Transverse colon (tissue), 4 donors: ENCODE results near the gene STAT2.

Experiments used
- EP300 ChIP-seq: sonication (generic); formaldehyde crosslinking; IDR thresholded peaks from one replicate; pipeline ENCODE4 v1.6.1; 2017; ENCODE audit warnings: antibody characterized with exemption, low read depth
- POLR2A ChIP-seq: fragments of 450-650 bp; IDR thresholded peaks from one replicate; pipeline ENCODE4 v1.6.1; 2016; ENCODE audit warnings: antibody characterized with exemption, mild to moderate bottlenecking, moderate library complexity
- POLR2AphosphoS5 ChIP-seq, 3 donors: sonication (generic); formaldehyde crosslinking; IDR thresholded peaks; one replicate each; pipeline ENCODE4 v1.6.1; 2016; ENCODE audit warnings: antibody characterized with exemption in 3 of 3
- TF ChIP-seq, protein P1 (sequence below), 5 experiments: fragments of 200-600 bp in 3 of 5; fragments of 450-650 bp in 2 of 5; sonication (generic) in 3 of 5; IDR thresholded peaks; 1 replicate in 2 of 5; 2 replicates in 3 of 5; pipeline ENCODE4 v1.5.1; 2016 to 2017; ENCODE audit warnings: antibody characterized with exemption in 5 of 5, inconsistent platforms in 3 of 5, mild to moderate bottlenecking in 2 of 5, moderate library complexity in 1 of 5

DNA sequence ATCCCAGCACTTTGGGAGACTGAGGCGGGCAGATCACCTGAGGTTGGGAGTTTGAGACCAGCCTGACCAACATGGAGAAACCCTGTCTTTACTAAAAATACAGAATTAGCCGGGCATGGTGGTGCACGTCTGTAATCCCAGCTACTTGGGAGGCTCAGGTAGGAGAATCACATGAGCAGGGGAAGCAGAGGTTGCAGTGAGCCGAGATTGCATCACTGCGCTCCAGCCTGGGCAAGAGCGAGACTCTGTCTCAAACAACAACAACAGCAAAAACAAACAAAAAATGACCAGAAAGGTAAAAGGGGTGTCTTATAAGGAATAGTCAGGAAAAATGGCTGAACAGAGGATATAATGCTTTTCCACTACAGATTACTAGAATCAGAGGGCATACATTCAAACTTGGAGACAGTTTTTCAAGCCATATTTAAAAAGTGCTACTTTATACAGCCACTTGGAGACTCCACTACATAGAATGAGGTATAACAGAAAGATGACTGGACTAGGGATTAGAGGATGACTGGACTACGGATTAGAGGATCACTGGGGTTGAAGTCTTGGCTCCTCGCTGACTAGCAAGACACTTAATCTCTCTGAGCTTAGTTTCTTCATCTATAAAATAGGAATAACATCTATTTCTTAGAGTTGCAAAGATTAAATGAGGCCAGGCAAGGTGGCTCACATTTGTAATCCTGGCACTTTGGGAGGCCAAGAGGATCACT is 54.9 kb downstream of the STAT2 start:
- TF ChIP-seq, protein P1, sequence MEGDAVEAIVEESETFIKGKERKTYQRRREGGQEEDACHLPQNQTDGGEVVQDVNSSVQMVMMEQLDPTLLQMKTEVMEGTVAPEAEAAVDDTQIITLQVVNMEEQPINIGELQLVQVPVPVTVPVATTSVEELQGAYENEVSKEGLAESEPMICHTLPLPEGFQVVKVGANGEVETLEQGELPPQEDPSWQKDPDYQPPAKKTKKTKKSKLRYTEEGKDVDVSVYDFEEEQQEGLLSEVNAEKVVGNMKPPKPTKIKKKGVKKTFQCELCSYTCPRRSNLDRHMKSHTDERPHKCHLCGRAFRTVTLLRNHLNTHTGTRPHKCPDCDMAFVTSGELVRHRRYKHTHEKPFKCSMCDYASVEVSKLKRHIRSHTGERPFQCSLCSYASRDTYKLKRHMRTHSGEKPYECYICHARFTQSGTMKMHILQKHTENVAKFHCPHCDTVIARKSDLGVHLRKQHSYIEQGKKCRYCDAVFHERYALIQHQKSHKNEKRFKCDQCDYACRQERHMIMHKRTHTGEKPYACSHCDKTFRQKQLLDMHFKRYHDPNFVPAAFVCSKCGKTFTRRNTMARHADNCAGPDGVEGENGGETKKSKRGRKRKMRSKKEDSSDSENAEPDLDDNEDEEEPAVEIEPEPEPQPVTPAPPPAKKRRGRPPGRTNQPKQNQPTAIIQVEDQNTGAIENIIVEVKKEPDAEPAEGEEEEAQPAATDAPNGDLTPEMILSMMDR (IDR thresholded peaks at IDR 0.05), result no peak
- no peak for TF ChIP-seq POLR2A
- TF ChIP-seq POLR2AphosphoS5 (IDR thresholded peaks at IDR 0.05), result no peak
- no peak for TF ChIP-seq EP300
